Ovary (tissue), 9 donors: Measurements from ENCODE around the gene METAP2. TPM values are rescaled to one million over a fixed set of nuclear protein-coding genes. Genes with fewer than 3 reads are reported as not detected.
"Not testable (repeated sequence)": the region's sequence is repeated elsewhere in the genome, so short reads cannot be mapped to it uniquely, and the experiment has no call there.

ENCODE experiments used
- DNase-seq, 5 donors: peaks; one replicate each; pipeline ENCODE4 v3.0.0-alpha.2; 2019 to 2020
- H3K27ac ChIP-seq, 2 donors: fragments of 200-600 bp; one replicate each; pipeline versions ENCODE4 v1.5.1 to v1.8.0; 2019 to 2022
- H3K27me3 ChIP-seq: fragments of 200-600 bp; one replicate; pipeline ENCODE4 v1.8.0; 2022
- H3K36me3 ChIP-seq: fragments of 200-600 bp; sonication (generic); one replicate; pipeline ENCODE4 v1.5.1; 2019
- H3K4me1 ChIP-seq: one replicate; pipeline ENCODE4 v1.8.1; 2013; ENCODE audit warnings: mild to moderate bottlenecking, moderate library complexity; ENCODE audit not compliant: insufficient read depth
- H3K4me3 ChIP-seq: fragments of 200-600 bp; sonication (generic); one replicate; pipeline ENCODE4 v1.5.1; 2017
- H3K9me3 ChIP-seq, 2 donors: fragments of 200-600 bp in 1 of 2; sonication (generic) in 1 of 2; one replicate each; pipeline versions ENCODE4 v1.5.1 to v1.8.1; 2013 to 2019; ENCODE audit warnings: mild to moderate bottlenecking in 1 of 2, moderate library complexity in 1 of 2
- CTCF ChIP-seq, 3 donors: fragments of 450-650 bp in 2 of 3; fragments of 200-600 bp in 1 of 3; IDR thresholded peaks; one replicate each; pipeline versions ENCODE4 v1.5.1 to v1.8.0; 2016 to 2022; ENCODE audit warnings: antibody characterized with exemption in 3 of 3, mild to moderate bottlenecking in 1 of 3
- EP300 ChIP-seq: sonication (generic); formaldehyde crosslinking; IDR thresholded peaks from one replicate; pipeline ENCODE4 v1.6.1; 2017; ENCODE audit warnings: antibody characterized with exemption
- POLR2A ChIP-seq: fragments of 450-650 bp; IDR thresholded peaks from one replicate; pipeline ENCODE4 v1.6.1; 2017; ENCODE audit warnings: antibody characterized with exemption, mild to moderate bottlenecking, moderate library complexity
- WGBS, 3 donors: extraction: QIAGEN DNeasy Blood & Tissue Kit in 1 of 3; methylation state at CpG; one replicate each; pipeline versions ENCODE4 v1.1.5 to v1.1.7; 2013 to 2017; 5-methylcytosine and 5-hydroxymethylcytosine counted together
- intact Hi-C, 4 donors: fragments of 100-400 bp; cut with DNase I; formaldehyde crosslinking; loops; one replicate each; pipeline versions ENCODE4 v1.11.0 to v1.15.1; 2022 to 2023
- polyA plus RNA-seq, 2 donors: library from polyadenylated mRNA; stranded (reverse); fragments of 200-250 nt in 1 of 2; fragments of 350-450 nt in 1 of 2; fragmentation: Illumina TruSeq in 1 of 2; extraction: RNeasy Lipid Tissue Mini Kit (QIAGEN cat#74804) in 1 of 2; gene quantifications; one replicate each; pipeline ENCODE4 v1.2.3, GENCODE V29; 2013 to 2014
- total RNA-seq, 7 donors: library from RNA; depleted of rRNA in 2 of 7; stranded (reverse); fragments of >200 nt in 2 of 7; fragmentation: NEBNext Ultra II Directional in 3 of 7; extraction: Animal tissue kit (Norgen Biotek cat#: 25700) in 3 of 7; gene quantifications; one replicate each; pipeline versions ENCODE4 v1.1.0 to v1.2.4, GENCODE V29; 2016 to 2023
- donor health status: DM: no; HTN: no; CAD: no; lungs with moderate emphysema.
- donor health status: DM: no; HTN: no; CAD: no.
- donor health status: Bipolar disorder and iron deficiency.
- donor health status: DM: yes; HTN: yes; CAD: no.
- donor health status: DM: no; HTN: no; CAD: no.
- donor health status: DM: yes; HTN: yes; CAD: no.

The METAP2 gene
- total and polyA plus RNA-seq, 9 donors: 52.1 to 131 (median 62.5) TPM

DNA sequence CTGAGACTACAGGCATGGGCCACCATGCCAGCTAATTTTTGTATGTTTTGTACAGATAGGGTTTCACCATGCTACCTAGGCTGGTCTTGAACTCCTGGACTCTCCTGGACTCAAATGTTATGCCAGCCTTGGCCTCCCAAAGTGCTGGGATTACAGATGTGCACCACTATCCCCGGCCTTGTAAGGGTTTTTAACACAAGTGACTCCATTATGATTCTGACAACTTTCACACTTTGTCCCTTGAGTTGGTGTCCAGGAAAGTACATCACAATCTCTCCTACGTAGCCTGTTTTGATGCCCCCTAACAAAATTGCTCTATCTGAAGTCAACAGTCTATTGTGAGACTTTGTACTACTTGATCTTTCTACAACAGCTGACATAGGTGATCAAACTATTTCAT, 11.4 kb upstream of the METAP2 start:
- intact Hi-C loops: no loop called here
- no peaks in the 10 kb centered on the region for H3K4me1 ChIP-seq
- no peaks in the 10 kb centered on the region for H3K9me3 ChIP-seq
- TF ChIP-seq CTCF (IDR thresholded peaks at IDR 0.05) (no peak), EP300 (no peak), POLR2A (no peak)
- H3K27me3 ChIP-seq: no peaks in the 10 kb centered on the region
- no peak for DNase-seq
- H3K27ac ChIP-seq: no peak overlapping the region
- 80 to 93% (median 93%) methylated on average over 2 of the region's 2 CpGs for WGBS, 3 donors
- no peaks in the 10 kb centered on the region for H3K36me3 ChIP-seq
- H3K4me3 ChIP-seq: no peak overlapping the region

GRCh38 chr12:95463050-95463449, 10.9 kb upstream of the METAP2 start:
- no peak overlapping the region for H3K27ac ChIP-seq
- no peaks in the 10 kb centered on the region for H3K9me3 ChIP-seq
- no peaks in the 10 kb centered on the region for H3K4me1 ChIP-seq
- intact Hi-C loops: no loop called here
- WGBS, 3 donors: 59 to 73% (median 62%) methylated on average over 4 of the region's 4 CpGs
- no peak overlapping the region for H3K4me3 ChIP-seq
- no peak for TF ChIP-seq CTCF (IDR thresholded peaks at IDR 0.05)
- TF ChIP-seq POLR2A: no peak
- no peak for TF ChIP-seq EP300
- no peak for DNase-seq
- H3K27me3 ChIP-seq: no peaks in the 10 kb centered on the region
- no peaks in the 10 kb centered on the region for H3K36me3 ChIP-seq

- H3K36me3 ChIP-seq, H3K27me3 ChIP-seq, H3K27ac ChIP-seq, H3K9me3 ChIP-seq, DNase-seq, H3K4me1 ChIP-seq, H3K4me3 ChIP-seq, intact Hi-C loops: not testable (repeated sequence)
- 58 to 69% (median 59%) methylated on average over 4 of the region's 4 CpGs for WGBS, 3 donors
Measured at GRCh38 chr12:95463776-95464175, 10.2 kb upstream of the METAP2 start.

DNA sequence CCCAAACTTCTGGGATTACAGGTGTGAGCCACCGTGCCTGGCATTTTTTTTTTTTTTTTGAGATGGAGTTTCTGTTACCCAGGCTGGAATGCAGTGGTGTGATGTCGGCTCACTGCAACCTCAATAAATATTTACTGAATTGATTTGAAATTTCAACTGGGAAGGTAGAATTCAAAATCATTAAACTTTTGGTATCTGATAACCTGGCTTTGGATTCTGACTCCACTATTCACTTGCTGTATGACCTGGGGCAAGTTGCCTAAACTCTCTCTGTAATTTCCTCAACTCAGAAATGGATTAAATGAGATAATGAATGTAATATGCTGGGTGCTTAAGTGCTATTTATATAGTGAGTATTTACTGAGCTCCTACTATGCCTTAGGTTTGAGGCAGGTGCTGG, 8.7 kb upstream of the METAP2 start:
- Histone ChIP-seq H3K27ac (no peak overlapping the region), H3K36me3 (no peaks in the 10 kb centered on the region), H3K27me3 (no peaks in the 10 kb centered on the region), H3K9me3 (no peaks in the 10 kb centered on the region), H3K4me1 (no peaks in the 10 kb centered on the region), H3K4me3 (no peak overlapping the region)
- TF ChIP-seq EP300: no peak
- no peak for TF ChIP-seq POLR2A
- no peak for TF ChIP-seq CTCF (IDR thresholded peaks at IDR 0.05)
- WGBS, 3 donors: 58 to 73% (median 66%) methylated on average over 2 of the region's 2 CpGs
- no peak for DNase-seq
- intact Hi-C loops: no loop called here

DNA sequence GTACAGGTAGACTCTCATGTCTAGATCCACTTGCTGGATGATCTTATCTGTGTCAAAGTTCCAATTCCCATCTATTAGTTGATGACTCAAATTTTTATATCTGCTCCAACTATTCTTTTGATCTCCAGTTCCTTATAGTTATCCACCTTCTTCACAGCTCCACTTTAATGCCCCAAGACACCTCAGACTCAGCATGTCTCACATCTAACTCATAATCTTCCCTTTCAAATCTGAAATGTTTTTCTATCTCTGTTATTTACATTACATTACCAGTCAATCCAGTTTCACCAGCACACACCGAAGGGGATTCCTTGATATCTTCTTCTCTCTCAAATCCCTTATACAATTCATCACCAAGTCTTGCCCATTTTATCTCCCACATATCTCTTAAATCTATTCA, 3.7 kb upstream of the METAP2 start:
- 82 to 98% (median 95%) methylated on average over 1 of the region's 1 CpG for WGBS, 3 donors
- TF ChIP-seq EP300: no peak
- TF ChIP-seq CTCF (IDR thresholded peaks at IDR 0.05): no peak
- no peak for TF ChIP-seq POLR2A
- no peak for DNase-seq
- Histone ChIP-seq H3K9me3 (no peaks in the 10 kb centered on the region), H3K27me3 (no peaks in the 10 kb centered on the region), H3K36me3 (no peaks in the 10 kb centered on the region), H3K4me1 (peaks cover 3% of the 10 kb centered on the region), H3K27ac (no peak overlapping the region), H3K4me3 (no peak overlapping the region)
- intact Hi-C loops: no loop called here
